HG02885 (cell line): Measurements from ENCODE around the gene CTNNA3.

Source experiments
- ATAC-seq: cut with Tn5 transposase; IDR thresholded peaks from one replicate; pipeline ENCODE4 v1.9.1; 2021; ENCODE audit warnings: mild to moderate bottlenecking; ENCODE audit not compliant: unreplicated experiment, poor library complexity

The CTNNA3 gene

GRCh38 chr10:67520924-67521520 lies 175.0 kb downstream of the CTNNA3 start:
- peak; percentile 95 for ATAC-seq

GRCh38 chr10:67519434-67519833 lies 176.6 kb downstream of the CTNNA3 start:
- no peak for ATAC-seq

GRCh38 chr10:67518756-67519155 lies 177.2 kb downstream of the CTNNA3 start:
- ATAC-seq = no peak

- no peak for ATAC-seq
Observed at GRCh38 chr10:67518043-67518442, 178.0 kb downstream of the CTNNA3 start.

- no peak for ATAC-seq
Observed at GRCh38 chr10:67506757-67507091, 189.3 kb downstream of the CTNNA3 start.

- ATAC-seq = no peak
Observed at GRCh38 chr10:67506083-67506756, 189.8 kb downstream of the CTNNA3 start.

- ATAC-seq = no peak
Observed at GRCh38 chr10:67492317-67493019, 203.5 kb downstream of the CTNNA3 start.

GRCh38 chr10:67487906-67488619 lies 207.9 kb downstream of the CTNNA3 start:
- no peak for ATAC-seq

- no peak for ATAC-seq
Observed at GRCh38 chr10:67487199-67487598, 208.8 kb downstream of the CTNNA3 start.

- no peak for ATAC-seq
Observed at GRCh38 chr10:67477868-67478267, 218.1 kb downstream of the CTNNA3 start.

GRCh38 chr10:67476201-67476600 lies 219.8 kb downstream of the CTNNA3 start:
- ATAC-seq = no peak

- no peak for ATAC-seq
Observed at GRCh38 chr10:67473850-67474633, 222.0 kb downstream of the CTNNA3 start.

- ATAC-seq = no peak
Observed at GRCh38 chr10:67471022-67471421, 225.0 kb downstream of the CTNNA3 start.

GRCh38 chr10:67464278-67464677 lies 231.7 kb downstream of the CTNNA3 start:
- ATAC-seq = no peak

GRCh38 chr10:67452892-67453291 lies 243.1 kb downstream of the CTNNA3 start:
- no peak for ATAC-seq

GRCh38 chr10:67438605-67439304 lies 257.2 kb downstream of the CTNNA3 start:
- ATAC-seq = no peak

GRCh38 chr10:67433276-67433675 lies 262.7 kb downstream of the CTNNA3 start:
- no peak for ATAC-seq

GRCh38 chr10:67402620-67403019 lies 293.4 kb downstream of the CTNNA3 start:
- no peak for ATAC-seq

GRCh38 chr10:67401711-67402110 lies 294.3 kb downstream of the CTNNA3 start:
- ATAC-seq = no peak
